GM21717 (cell line): Measurements from ENCODE around the gene MYL6B.
A peak's percentile ranks its signal among the peaks of the same experiment; 100 is the strongest.
"Not testable (repeated sequence)": the region's sequence is repeated elsewhere in the genome, so short reads cannot be mapped to it uniquely, and the experiment has no call there.

Experiments
- ATAC-seq: cut with Tn5 transposase; IDR thresholded peaks from one replicate; pipeline ENCODE4 v1.9.1; 2021; ENCODE audit warnings: mild to moderate bottlenecking, moderate library complexity; ENCODE audit not compliant: unreplicated experiment

The MYL6B gene

DNA sequence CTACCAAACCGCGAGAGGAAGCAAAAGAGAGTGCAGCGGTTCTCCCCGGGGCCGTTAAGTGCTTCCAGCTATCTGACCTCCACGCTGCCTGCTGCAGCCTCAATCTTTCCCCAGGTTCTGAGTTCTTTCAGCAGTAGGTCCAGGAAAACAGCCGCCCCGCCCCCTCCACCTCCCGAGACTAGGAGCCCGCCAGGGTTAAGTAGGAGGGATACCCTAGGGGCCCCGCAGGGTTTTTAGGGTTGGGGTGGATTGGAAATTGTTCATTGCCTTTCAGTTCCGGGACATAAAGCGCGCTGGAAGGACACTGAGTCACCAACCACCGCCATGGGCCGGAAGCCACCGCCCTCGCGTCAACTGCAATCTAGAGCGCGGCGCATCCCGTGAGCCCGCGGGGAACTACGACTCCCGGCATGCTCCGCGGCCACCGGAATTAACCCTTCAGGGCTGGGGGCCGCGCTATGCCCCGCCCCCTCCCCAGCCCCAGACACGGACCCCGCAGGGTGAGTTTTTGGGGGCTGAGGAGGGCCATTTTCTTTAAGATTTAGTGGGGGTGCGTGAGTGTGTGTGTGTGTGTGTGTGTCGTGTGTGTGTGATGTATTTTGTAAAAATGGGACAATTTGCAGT, at the start of gene MYL6B:
Gene MYL6B (plus strand): TSS at position 456 of the 624 bp plus-strand sequence. CDS start 1,332 bp downstream, outside the sequence.
- ATAC-seq = peak; percentile 79

DNA sequence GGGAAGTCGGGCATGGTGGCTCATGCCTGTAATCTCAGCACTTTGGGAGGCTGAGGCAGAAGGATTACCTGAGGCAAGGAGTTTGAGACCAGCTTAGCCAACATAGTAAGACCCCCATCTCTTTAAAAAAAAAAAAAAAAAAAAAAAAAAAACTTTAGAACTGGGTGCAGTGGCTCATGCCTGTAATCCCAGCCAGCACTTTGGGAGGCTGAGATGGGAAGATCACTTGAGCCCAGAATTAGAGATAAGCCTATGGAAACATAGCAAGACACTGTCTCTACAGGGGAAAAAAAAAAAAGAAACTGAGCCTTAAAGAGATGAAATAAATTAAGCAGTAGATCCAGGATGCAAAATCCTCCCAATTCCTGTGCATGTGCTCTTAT, 49.7 kb upstream of the MYL6B start:
- no peak for ATAC-seq

DNA sequence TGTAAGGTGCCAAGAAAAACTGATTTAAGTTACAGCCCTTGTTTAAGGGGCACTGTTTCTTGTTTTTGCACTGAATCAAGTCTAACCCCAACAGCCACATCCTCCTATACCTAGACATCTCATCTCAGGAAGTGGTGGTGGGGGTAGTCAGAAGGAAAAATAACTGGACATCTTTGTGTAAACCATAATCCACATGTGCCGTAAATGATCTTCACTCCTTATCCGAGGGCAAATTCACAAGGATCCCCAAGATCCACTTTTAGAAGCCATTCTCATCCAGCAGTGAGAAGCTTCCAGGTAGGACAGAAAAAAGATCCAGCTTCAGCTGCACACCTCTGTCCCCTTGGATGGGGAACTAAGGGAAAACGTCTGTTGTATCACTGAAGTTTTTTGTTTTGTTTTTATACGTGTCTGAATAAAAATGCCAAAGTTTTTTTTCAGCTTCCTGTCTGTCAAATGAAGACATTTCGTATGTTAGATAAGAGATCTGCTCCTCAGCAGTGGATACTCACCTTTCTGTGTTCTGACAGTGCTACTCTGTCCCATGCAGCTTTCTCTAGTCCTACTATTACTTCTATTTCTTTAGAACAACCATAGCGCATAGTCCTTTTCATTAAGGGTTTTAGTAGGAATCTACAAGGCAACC, 49.2 kb upstream of the MYL6B start:
- no peak for ATAC-seq

DNA sequence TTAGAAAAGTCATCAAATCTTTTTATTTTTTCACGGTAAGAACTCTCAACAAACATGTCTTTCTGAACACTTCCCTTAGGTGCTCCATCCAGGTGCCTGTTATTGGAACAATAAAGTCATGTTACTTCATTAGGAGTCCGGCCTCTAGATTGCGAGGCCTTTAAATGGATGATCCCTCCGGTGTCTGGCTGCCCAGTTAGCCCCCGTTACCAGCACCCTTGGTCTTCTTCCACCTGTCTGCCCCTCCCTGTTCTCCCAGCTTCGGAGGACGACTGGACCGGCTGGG, 48.6 kb upstream of the MYL6B start:
- ATAC-seq = no peak

DNA sequence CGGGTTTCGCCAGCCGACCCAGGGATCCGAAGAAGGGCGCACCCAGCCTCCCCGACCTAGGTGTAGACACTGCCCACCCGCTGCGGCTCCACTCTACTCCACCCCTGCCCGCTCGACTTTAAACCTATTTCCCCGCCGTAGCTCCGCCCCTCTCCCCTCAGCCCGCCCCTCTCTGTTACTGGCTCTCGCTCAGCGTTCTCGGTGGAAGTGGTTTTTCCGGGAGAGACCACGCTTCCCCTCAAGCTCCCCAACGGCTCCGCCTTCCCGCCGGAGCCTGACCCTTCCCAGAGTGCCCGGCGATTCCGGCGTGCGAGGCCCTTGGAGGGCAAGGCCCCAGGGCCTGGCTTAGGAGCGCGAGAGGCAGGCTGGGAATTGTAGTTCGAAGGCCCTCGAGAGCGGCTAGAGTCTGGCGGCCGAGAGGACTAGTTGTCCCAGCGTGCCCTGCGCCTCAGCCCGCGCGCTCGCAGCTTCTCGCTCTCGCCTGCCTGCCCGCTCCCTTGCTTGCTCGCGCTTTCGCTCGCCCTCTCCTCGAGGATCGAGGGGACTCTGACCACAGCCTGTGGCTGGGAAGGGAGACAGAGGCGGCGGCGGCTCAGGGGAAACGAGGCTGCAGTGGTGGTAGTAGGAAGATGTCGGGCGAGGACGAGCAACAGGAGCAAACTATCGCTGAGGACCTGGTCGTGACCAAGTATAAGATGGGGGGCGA, 48.1 kb upstream of the MYL6B start, which contains the start of gene PA2G4:
Gene PA2G4 (plus strand): TSS at position 451 of the 706 bp plus-strand sequence. CDS start 179 bp downstream, at position 630.
- peak; percentile 93 for ATAC-seq

DNA sequence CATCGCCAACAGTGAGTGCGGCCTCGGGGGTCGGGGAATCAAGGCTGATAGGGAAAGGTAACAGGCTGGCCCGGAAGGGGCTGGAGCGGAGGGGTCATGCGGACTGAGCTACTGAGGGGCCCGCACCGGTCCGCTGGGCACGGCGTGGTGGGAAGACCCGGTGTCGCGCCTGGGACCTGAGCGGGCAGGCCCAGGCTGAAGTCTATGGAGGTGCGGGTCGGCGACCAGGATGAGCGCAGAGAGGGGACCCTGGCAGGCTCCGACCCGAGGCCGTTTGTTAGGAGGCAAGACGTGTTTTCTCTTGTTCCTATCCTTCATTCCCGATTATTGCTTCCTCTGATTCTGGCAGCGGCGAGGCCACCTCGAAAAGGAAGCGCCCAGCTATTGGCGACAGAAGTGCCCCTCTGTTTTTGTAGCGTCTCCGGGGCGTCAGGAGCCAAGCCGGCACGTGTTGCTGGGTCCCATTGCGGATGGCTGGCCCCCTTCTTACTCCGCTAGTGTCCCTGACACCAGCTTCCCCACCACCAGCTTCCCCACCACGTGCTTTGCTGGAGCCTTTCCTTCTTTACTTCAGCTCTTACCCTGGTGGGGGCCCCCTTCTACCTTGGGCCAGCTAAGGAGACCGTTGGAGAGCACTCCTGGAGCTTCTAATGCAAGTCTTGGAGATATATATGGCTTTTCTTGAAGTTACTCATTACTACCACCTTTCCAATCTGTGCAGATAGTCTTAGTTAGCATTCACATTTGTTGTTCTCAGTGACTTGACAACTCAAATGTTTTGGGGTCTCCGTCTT, 47.4 kb upstream of the MYL6B start:
- peak; percentile 26 for ATAC-seq

DNA sequence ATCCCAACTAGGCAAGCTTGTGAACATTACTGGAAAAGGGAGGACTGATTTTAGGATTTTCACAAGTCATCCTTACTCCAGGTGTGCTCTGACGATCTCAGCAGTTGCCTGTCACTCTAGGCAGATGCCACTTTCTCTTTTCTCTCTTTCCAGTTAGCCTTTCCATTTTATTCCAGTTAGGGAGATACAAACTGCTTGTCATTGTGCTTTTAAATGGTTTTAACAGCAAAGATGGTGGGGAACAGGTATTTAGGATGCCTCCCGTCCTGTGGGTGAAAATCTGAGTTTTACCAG, 46.8 kb upstream of the MYL6B start:
- no peak for ATAC-seq

DNA sequence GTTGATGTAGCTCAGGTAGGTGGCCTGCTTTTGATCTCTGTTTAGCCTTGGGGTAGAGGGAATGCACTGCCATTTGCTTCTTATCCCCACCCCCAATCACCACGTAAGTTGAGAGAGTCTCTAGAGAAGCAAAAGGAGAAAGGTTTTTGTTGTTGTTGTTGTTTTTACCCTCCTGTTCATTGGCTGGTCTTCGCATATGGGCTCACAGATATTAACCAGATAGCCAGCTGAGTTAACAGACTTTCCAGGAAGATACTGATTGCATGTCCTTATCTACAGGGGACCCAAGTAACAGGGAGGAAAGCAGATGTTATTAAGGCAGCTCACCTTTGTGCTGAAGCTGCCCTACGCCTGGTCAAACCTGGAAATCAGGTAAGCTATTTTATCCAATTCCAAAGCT, 45.1 kb upstream of the MYL6B start:
- ATAC-seq = no peak

DNA sequence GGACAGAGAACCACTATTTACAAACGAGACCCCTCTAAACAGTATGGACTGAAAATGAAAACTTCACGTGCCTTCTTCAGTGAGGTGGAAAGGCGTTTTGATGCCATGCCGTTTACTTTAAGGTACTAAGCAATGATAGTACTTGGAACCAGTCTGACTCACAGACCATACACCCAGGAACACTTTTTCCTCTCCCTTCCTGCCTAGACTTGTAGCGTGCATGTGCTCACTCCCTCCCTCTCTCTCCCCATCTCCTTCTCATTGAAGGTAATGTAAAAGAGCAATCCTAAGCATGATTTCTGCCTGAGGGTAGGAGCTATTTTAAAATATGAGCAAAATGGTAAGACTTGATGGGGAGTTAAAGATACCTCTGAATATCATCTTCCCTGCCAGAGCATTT, 41.8 kb upstream of the MYL6B start:
- ATAC-seq = no peak

DNA sequence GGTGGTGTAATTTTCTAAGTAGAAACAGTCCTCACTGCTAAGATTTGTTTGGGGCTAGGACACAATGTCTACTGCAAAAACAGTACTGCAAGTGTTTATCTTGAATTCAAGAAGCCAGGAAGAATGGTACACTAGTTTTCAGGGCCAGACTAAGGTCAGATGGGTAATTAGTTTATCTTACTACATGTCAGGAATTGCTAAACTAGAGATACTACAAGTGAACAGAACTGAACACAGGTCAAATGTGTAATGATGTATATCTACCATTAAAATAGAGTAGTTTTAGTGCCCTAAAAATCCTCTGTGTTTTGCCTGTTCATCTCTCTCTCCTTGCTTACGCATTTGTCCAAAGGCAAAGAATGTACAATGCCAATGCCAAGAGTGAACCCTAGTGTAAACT, 38.3 kb upstream of the MYL6B start:
- no peak for ATAC-seq

DNA sequence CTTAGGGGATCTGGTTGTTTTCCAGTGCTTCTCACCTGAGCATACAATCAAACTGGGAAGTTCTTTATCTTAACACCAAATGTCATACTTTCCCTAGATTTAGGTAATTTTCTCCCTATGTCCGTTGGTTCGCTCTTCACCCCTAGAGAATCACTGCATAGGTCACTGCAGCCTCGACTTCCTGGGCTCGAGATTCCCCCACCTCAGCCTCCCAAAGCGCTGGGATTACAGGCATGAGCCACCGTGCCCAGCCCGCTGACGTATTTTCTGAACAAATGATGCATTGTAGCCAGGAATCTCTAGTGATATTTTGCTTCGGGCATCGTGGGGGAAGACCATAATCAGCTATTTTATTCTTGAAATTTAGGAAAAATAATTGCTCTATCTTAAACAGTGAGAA, 37.1 kb upstream of the MYL6B start:
- ATAC-seq = no peak

DNA sequence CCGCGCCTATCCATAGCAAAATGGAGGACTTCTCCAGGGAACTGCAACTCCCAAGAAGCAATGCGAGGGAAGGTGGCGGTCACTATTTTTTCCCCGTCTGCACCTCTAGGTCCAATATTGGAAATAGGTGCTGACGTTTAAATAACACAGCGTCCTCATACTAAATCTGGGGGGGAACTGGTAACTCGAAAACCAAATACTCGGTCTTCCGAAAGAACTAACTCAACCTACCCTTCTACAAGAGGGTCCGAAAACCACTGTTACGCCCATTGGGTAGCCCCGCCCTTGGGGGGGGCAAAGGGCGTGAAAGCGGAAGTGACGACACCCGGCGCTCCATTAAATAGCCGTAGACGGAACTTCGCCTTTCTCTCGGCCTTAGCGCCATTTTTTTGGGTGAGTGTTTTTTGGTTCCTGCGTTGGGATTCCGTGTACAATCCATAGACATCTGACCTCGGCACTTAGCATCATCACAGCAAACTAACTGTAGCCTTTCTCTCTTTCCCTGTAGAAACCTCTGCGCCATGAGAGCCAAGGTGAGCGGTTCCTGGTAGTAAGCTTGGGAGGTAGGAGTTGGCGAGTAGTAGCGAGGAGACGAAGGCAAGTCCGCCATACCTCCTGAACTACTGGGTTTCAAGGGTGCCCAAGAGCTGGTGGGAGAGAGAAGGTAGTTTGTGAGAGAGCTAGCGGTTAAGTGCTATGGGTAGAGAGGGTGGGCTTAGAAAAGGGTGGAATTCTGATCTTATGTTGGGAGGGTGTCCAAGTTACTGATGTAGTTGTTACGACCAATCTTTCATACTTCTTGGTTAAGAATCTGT, 35.9 kb upstream of the MYL6B start, which contains the start of gene RPL41:
Gene RPL41 (plus strand): TSS at position 367 of the 815 bp plus-strand sequence.
- ATAC-seq = peak; percentile 45

DNA sequence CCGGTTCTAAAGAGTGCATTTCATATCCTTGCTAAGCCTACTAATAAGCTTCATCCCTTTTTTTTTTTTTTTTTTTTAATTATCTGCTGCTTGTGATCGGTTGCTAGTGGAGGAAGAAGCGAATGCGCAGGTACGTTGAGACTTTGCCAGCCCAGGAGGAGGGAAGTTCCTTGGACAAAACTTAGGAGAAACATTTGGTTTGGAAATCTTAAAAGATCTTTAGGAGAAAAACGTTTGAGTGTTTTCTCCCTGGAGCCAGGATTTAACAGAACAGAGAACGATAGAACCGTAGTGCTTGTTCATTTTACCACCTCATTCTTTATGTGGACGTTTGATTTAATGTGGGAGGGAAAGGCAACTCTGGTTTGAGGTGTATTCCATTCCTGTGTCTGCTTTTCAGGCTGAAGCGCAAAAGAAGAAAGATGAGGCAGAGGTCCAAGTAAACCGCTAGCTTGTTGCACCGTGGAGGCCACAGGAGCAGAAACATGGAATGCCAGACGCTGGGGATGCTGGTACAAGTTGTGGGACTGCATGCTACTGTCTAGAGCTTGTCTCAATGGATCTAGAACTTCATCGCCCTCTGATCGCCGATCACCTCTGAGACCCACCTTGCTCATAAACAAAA, 35.2 kb upstream of the MYL6B start:
- ATAC-seq = not testable (repeated sequence)

DNA sequence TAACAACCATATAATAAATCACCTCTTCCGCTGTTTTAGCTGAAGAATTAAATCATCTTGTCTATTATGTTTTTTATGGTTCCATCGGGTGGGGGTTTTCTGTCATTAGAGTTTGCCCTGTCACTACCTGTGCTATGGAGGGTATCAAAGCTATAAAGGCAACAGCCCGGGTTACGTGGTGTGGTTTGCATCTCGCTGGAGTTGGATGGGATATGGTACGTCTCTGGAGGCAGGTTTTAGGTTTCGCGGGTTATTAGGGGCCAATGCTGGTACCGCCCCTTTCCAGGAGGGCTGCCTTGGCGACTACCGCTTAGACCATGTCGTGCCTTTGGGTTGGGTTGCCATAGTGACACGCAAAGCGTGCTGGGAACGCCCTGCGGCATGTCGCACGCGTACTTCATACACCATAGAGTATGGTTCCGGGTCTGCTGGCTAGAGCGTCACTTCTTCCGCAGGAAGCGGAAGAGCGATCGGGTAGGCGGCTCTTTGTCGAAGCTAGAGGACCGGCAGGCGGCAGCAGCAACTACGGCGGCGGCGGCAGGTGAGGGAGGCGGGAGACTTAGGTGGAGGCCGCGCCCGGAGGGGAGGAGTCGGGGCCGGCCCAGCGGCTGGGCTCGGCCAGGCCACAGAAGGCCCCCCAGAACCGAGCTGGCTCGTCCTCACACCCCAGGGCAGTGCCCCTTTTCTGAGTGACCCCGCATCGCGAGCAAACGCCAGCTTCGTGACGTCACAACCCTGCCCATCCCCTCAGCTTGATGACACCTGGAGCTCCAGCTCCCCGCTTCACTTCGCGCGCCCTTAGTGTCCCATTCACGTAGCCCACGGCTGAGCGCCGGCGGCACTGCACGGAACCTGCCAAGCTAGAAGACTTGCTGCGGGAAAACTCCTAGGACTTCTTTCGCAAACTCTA, 34.4 kb upstream of the MYL6B start, which contains the start of gene ZC3H10:
Gene ZC3H10 (plus strand): TSS at position 489 of the 910 bp plus-strand sequence. CDS start 2,297 bp downstream, outside the sequence.
- ATAC-seq = peak; percentile 80

DNA sequence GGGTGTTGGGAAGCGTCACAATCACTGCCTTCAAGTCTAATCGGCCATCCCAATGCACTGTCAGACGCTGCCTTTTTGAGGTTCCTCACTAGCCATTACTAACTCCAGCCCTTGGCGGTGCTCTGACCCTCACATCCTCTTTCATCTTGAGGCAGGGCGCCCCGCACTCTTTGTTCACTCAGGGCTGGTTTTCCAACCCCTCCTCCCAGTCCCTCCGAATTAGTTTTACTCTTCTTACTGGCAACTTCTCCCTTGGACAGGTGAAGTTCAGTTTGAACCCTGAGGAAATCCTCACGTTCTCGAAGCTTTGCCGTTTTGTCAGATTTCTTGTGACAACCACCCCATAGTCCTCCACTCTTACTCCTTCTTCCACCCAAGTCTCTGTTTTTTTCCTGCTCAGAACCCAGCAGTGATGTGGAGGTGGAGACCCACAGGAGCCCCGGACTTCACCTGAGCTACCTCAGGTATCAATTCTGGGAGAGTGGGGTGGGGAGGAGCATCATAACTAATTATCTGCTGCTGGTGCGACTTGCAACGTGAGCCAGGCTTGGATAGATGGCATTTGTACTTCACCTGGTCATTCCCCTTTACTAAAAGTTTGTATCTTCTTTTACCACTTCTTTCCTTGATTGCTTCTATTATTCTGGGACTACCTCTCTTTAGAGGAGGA, 33.6 kb upstream of the MYL6B start:
- ATAC-seq = peak; percentile 2

DNA sequence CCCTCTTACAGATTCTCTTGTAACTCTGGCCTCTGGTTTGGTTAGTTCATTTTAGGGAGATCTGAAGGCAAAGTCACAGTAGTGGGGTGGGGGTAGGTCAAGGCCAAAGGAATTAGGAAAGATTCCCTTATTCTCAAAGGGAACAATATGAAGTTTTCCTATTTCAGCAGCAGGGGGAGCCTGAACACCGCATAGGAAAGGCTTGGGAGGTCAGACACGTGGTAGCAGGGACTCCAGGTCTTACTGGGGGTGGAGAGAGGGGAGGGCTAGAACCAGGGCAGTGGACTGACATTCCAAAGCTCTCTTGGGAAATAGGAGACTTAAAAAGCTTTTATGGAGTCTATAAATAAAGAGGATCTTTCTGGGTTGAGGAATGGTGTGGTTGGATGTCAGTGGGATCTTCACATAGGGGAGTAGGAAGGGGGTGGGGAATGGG, 33.0 kb upstream of the MYL6B start:
- ATAC-seq = no peak

DNA sequence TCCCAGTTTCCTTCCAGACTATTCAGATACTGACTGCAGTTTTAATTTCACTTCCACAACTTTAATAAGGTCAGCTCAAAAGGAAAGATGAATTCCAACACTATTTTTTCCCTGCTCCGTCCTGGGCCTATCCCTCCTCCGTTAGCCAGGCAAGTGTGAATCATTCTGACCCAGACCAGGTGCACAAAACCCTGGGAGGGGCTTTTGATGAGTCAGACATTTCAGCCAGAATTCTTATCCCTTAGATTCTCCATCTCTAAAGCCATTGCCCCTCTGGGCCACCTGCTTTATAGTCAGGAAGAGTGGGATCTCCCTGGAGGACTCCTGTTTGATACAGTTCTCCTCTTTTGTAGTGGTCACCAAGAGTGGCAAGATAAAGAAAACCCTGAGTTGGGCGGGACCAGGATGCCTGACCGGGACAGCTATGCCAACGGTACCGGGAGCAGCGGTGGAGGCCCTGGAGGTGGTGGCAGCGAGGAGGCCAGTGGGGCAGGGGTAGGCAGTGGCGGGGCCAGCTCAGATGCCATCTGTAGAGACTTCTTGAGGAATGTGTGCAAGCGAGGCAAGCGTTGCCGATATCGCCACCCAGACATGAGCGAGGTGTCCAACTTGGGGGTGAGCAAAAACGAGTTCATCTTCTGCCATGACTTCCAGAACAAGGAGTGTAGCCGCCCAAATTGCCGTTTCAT, 32.1 kb upstream of the MYL6B start:
- ATAC-seq = no peak
